MCF 10A (cell line): ENCODE data around the gene TMEM132D. TPM values are rescaled to one million over a fixed set of nuclear protein-coding genes. Genes with fewer than 3 reads are reported as not detected.

ENCODE experiments used
- BruUV-seq: library from RNA; stranded (reverse); fragments of 400-500 nt; replicated peaks from 2 replicates; lab custom pipeline; 2021; lab: Mats Ljungman, UMichigan
- CTCF ChIA-PET: fragments of 300-600 bp; sonication (Branson Sonifier 250); formaldehyde crosslinking; extraction: SDS; loops from one replicate; lab custom pipeline; 2021; ENCODE audit warnings: antibody characterized with exemption, inconsistent platforms; lab: Yijun Ruan, JAX
- POLR2A ChIA-PET: fragments of 300-600, 350-650 bp; sonication (Branson Sonifier 250); formaldehyde crosslinking; extraction: SDS; loops from one replicate; lab custom pipeline; 2020; ENCODE audit warnings: antibody characterized with exemption, inconsistent platforms; lab: Yijun Ruan, JAX
- DNase-seq: peaks from one replicate; pipeline ENCODE4 v3.0.0-alpha.2; 2018; ENCODE audit not compliant: unreplicated experiment
- H3K27ac Mint-ChIP-seq: one replicate; pipeline ENCODE4 v1.8.0; 2022; ENCODE audit warnings: mild to moderate bottlenecking, low read depth, mixed read lengths; ENCODE audit not compliant: unreplicated experiment
- H3K27me3 Mint-ChIP-seq: one replicate; pipeline ENCODE4 v1.8.0; 2022; ENCODE audit warnings: mixed read lengths; ENCODE audit not compliant: insufficient read depth, unreplicated experiment
- H3K36me3 Mint-ChIP-seq: one replicate; pipeline ENCODE4 v1.8.0; 2022; ENCODE audit warnings: mild to moderate bottlenecking, moderate library complexity, mixed read lengths; ENCODE audit not compliant: insufficient read depth, unreplicated experiment
- H3K4me1 Mint-ChIP-seq: one replicate; pipeline ENCODE4 v1.8.0; 2022; ENCODE audit warnings: mixed read lengths; ENCODE audit not compliant: insufficient read depth, unreplicated experiment
- H3K4me3 Mint-ChIP-seq: one replicate; pipeline ENCODE4 v1.8.0; 2022; ENCODE audit warnings: mild to moderate bottlenecking, moderate library complexity, mixed read lengths; ENCODE audit not compliant: unreplicated experiment
- H3K9me3 Mint-ChIP-seq: one replicate; pipeline ENCODE4 v1.8.0; 2022; ENCODE audit warnings: mixed read lengths; ENCODE audit not compliant: unreplicated experiment
- CTCF ChIP-seq: fragments of 200-600 bp; IDR thresholded peaks from one replicate; pipeline ENCODE4 v1.8.0; 2022; ENCODE audit warnings: antibody characterized with exemption, mild to moderate bottlenecking; ENCODE audit not compliant: unreplicated experiment
- intact Hi-C: fragments of 100-400 bp; cut with micrococcal nuclease; formaldehyde crosslinking; loops from 2 replicates; pipeline ENCODE4 v1.14.1; 2022
- total RNA-seq: library from RNA; stranded (reverse); gene quantifications from 2 replicates; pipeline ENCODE4 v1.2.3, GENCODE V29; 2022

TMEM132D gene
- total RNA-seq, 1 experiment from 2014 or later = not detected

- no peaks in the 10 kb centered on the region for H3K4me1 Mint-ChIP-seq
- ChIA-PET POLR2A (no interaction called here), CTCF (no interaction called here)
- H3K4me3 Mint-ChIP-seq = no peak overlapping the region
- intact Hi-C loops = no loop called here
- no peak for DNase-seq
- TF ChIP-seq CTCF = no peak
- H3K27me3 Mint-ChIP-seq = no peaks in the 10 kb centered on the region
- peaks cover 26% of the 10 kb centered on the region for H3K9me3 Mint-ChIP-seq
- no TSS peak for BruUV-seq
- H3K36me3 Mint-ChIP-seq = peaks cover 6% of the 10 kb centered on the region
- no peak overlapping the region for H3K27ac Mint-ChIP-seq
Observed at GRCh38 chr12:129700036-129700435, 203.8 kb downstream of the TMEM132D start.

GRCh38 chr12:129696926-129697325 lies 206.9 kb downstream of the TMEM132D start:
- no peak for TF ChIP-seq CTCF
- no peaks in the 10 kb centered on the region for H3K27me3 Mint-ChIP-seq
- no peaks in the 10 kb centered on the region for H3K36me3 Mint-ChIP-seq
- peaks cover 26% of the 10 kb centered on the region for H3K9me3 Mint-ChIP-seq
- no peak overlapping the region for H3K4me3 Mint-ChIP-seq
- ChIA-PET POLR2A (no interaction called here), CTCF (interaction anchor here (0.6 kb wide), 2 partner anchors 43 to 139 kb away, joined by 3 to 4 read pairs; no protein-coding TSS in a partner anchor)
- H3K27ac Mint-ChIP-seq = no peak overlapping the region
- intact Hi-C loops = no loop called here
- no TSS peak for BruUV-seq
- no peaks in the 10 kb centered on the region for H3K4me1 Mint-ChIP-seq
- DNase-seq = peak; percentile 42

- intact Hi-C loops = no loop called here
- no TSS peak for BruUV-seq
- Mint-ChIP-seq H3K27me3 (no peaks in the 10 kb centered on the region), H3K4me3 (no peak overlapping the region), H3K9me3 (peaks cover 26% of the 10 kb centered on the region), H3K4me1 (no peaks in the 10 kb centered on the region), H3K36me3 (no peaks in the 10 kb centered on the region), H3K27ac (no peak overlapping the region)
- DNase-seq = no peak
- ChIA-PET POLR2A (no interaction called here), CTCF (interaction anchor here (0.6 kb wide), 1 partner anchor 42 kb away, joined by 4 read pairs; no protein-coding TSS in a partner anchor)
- TF ChIP-seq CTCF = no peak
Observed at GRCh38 chr12:129696405-129696804, 207.4 kb downstream of the TMEM132D start.

- H3K4me1 Mint-ChIP-seq = no peaks in the 10 kb centered on the region
- H3K9me3 Mint-ChIP-seq = peaks cover 27% of the 10 kb centered on the region
- ChIA-PET CTCF (no interaction called here), POLR2A (no interaction called here)
- no peaks in the 10 kb centered on the region for H3K36me3 Mint-ChIP-seq
- no peak for TF ChIP-seq CTCF
- peak; percentile 26 for DNase-seq
- intact Hi-C loops = no loop called here
- no TSS peak for BruUV-seq
- H3K27ac Mint-ChIP-seq = no peak overlapping the region
- no peak overlapping the region for H3K4me3 Mint-ChIP-seq
- H3K27me3 Mint-ChIP-seq = no peaks in the 10 kb centered on the region
Observed at GRCh38 chr12:129693731-129694130, 210.1 kb downstream of the TMEM132D start.
